Esophagus squamous epithelium (tissue), 4 donors: ENCODE results near the gene DCAF12L1.

Source experiments
- POLR2A ChIP-seq, 4 donors: fragments of 450-650 bp; IDR thresholded peaks; one replicate each; pipeline ENCODE4 v1.6.1; 2017; ENCODE audit warnings: antibody characterized with exemption in 4 of 4, mild to moderate bottlenecking in 4 of 4, moderate library complexity in 3 of 4
- TF ChIP-seq, protein P1 (sequence below), 6 experiments: fragments of 450-650 bp in 4 of 6; fragments of 200-600 bp in 2 of 6; sonication (generic) in 2 of 6; IDR thresholded peaks; one replicate each; pipeline ENCODE4 v1.5.1; 2016 to 2019; ENCODE audit warnings: antibody characterized with exemption in 6 of 6, mild to moderate bottlenecking in 4 of 6, moderate library complexity in 4 of 6

DNA sequence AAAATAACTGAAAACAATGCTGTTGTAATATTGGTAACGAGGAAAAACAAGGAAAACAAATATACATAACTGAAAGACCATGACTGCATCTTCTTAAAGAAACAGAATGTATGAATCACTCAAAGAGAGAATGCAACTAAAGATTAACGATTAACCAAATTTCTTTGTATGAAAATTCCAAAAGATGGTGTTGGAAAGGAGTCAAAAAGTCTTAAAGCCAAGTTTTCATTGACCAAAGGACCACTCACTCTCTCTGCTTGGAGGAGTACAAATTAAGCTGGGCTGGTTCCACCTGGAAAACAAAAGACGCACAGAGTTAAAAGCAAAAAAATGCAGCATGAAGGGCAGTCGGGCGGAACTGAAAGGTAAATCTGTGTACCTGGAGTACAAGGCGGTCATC is 1.8 kb downstream of the DCAF12L1 start:
- no peak for TF ChIP-seq POLR2A (IDR thresholded peaks at IDR 0.05)
- TF ChIP-seq, protein P1, sequence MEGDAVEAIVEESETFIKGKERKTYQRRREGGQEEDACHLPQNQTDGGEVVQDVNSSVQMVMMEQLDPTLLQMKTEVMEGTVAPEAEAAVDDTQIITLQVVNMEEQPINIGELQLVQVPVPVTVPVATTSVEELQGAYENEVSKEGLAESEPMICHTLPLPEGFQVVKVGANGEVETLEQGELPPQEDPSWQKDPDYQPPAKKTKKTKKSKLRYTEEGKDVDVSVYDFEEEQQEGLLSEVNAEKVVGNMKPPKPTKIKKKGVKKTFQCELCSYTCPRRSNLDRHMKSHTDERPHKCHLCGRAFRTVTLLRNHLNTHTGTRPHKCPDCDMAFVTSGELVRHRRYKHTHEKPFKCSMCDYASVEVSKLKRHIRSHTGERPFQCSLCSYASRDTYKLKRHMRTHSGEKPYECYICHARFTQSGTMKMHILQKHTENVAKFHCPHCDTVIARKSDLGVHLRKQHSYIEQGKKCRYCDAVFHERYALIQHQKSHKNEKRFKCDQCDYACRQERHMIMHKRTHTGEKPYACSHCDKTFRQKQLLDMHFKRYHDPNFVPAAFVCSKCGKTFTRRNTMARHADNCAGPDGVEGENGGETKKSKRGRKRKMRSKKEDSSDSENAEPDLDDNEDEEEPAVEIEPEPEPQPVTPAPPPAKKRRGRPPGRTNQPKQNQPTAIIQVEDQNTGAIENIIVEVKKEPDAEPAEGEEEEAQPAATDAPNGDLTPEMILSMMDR (IDR thresholded peaks at IDR 0.05): no peak
